ENCODE measurements around the gene CROCC2.

Gene CROCC2

DNA sequence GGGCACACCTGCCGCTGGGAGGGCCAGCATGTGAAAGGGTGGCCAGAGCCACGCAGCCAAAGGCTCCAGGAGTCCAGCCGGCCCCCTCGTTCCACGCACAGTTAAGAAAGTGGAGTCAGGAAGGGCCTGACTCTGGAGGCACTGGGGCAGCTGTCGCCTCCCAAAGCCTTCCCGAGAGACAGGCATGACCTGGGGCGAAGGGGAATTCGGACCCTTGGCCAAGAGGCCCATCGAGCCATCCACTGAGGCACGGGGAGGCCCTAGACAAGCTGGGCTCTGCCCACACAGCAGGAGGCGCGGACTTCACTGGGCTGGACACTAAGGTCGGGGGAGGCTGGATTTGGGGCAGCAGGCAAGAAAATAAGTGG, 53.8 kb downstream of the CROCC2 start:
- Histone ChIP-seq H3K4me3 (replicated peaks; ENCODE audit: insufficient read depth, low read length) (no peak overlapping the region), H3K27ac (replicated peaks) (peak overlapping the region; percentile 76), H3K27me3 (ENCODE audit: insufficient read depth, poor library complexity, severe bottlenecking) (no peaks in the 10 kb centered on the region)
- TF ChIP-seq CTCF (IDR thresholded peaks at IDR 0.05; ENCODE audit: insufficient read depth, low read length) (no peak), GABPA (IDR thresholded peaks at IDR 0.05; ENCODE audit: low read depth) (no peak), POLR2AphosphoS5 (IDR thresholded peaks at IDR 0.05; ENCODE audit: low read depth) (no peak), SPI1 (IDR thresholded peaks at IDR 0.05; ENCODE audit: borderline replicate concordance, low read depth) (no peak)
- TF ChIP-seq, protein P1, sequence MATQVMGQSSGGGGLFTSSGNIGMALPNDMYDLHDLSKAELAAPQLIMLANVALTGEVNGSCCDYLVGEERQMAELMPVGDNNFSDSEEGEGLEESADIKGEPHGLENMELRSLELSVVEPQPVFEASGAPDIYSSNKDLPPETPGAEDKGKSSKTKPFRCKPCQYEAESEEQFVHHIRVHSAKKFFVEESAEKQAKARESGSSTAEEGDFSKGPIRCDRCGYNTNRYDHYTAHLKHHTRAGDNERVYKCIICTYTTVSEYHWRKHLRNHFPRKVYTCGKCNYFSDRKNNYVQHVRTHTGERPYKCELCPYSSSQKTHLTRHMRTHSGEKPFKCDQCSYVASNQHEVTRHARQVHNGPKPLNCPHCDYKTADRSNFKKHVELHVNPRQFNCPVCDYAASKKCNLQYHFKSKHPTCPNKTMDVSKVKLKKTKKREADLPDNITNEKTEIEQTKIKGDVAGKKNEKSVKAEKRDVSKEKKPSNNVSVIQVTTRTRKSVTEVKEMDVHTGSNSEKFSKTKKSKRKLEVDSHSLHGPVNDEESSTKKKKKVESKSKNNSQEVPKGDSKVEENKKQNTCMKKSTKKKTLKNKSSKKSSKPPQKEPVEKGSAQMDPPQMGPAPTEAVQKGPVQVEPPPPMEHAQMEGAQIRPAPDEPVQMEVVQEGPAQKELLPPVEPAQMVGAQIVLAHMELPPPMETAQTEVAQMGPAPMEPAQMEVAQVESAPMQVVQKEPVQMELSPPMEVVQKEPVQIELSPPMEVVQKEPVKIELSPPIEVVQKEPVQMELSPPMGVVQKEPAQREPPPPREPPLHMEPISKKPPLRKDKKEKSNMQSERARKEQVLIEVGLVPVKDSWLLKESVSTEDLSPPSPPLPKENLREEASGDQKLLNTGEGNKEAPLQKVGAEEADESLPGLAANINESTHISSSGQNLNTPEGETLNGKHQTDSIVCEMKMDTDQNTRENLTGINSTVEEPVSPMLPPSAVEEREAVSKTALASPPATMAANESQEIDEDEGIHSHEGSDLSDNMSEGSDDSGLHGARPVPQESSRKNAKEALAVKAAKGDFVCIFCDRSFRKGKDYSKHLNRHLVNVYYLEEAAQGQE (IDR thresholded peaks at IDR 0.05; ENCODE audit: insufficient replicate concordance, low read depth): no peak
- no peak for DNase-seq (ENCODE audit: low read depth in 1 of 2, low spot score in 1 of 2)

GRCh38 chr2:240960309-240960970, 54.3 kb downstream of the CROCC2 start:
- Histone ChIP-seq H3K27me3 (ENCODE audit: insufficient read depth, poor library complexity, severe bottlenecking) (no peaks in the 10 kb centered on the region), H3K27ac (replicated peaks) (peak overlapping the region; percentile 76), H3K4me3 (replicated peaks; ENCODE audit: insufficient read depth, low read length) (no peak overlapping the region)
- TF ChIP-seq GABPA (IDR thresholded peaks at IDR 0.05; ENCODE audit: low read depth) (no peak), CTCF (IDR thresholded peaks at IDR 0.05; ENCODE audit: insufficient read depth, low read length) (no peak), SPI1 (IDR thresholded peaks at IDR 0.05; ENCODE audit: borderline replicate concordance, low read depth) (no peak), POLR2AphosphoS5 (IDR thresholded peaks at IDR 0.05; ENCODE audit: low read depth) (no peak)
- TF ChIP-seq, protein P1 (IDR thresholded peaks at IDR 0.05; ENCODE audit: insufficient replicate concordance, low read depth): no peak
- DNase-seq (ENCODE audit: low read depth in 1 of 2, low spot score in 1 of 2): peak in 1 of 2 experiments; percentile 55

GRCh38 chr2:240960971-240961876, 55.1 kb downstream of the CROCC2 start:
- peak in 1 of 2 experiments; percentile 84 for DNase-seq (ENCODE audit: low read depth in 1 of 2, low spot score in 1 of 2)
- Histone ChIP-seq H3K27me3 (ENCODE audit: insufficient read depth, poor library complexity, severe bottlenecking) (no peaks in the 10 kb centered on the region), H3K27ac (replicated peaks) (peak overlapping the region; percentile 76), H3K4me3 (replicated peaks; ENCODE audit: insufficient read depth, low read length) (no peak overlapping the region)
- TF ChIP-seq CTCF (IDR thresholded peaks at IDR 0.05; ENCODE audit: insufficient read depth, low read length) (no peak), GABPA (IDR thresholded peaks at IDR 0.05; ENCODE audit: low read depth) (no peak), POLR2AphosphoS5 (IDR thresholded peaks at IDR 0.05; ENCODE audit: low read depth) (no peak), SPI1 (IDR thresholded peaks at IDR 0.05; ENCODE audit: borderline replicate concordance, low read depth) (no peak)
- TF ChIP-seq, protein P1 (IDR thresholded peaks at IDR 0.05; ENCODE audit: insufficient replicate concordance, low read depth): no peak

All from HL-60 (cell line).